ENCODE measurements around the gene CAPN5.

CAPN5 gene

GRCh38 chr11:77144857-77145428, 78.2 kb downstream of the CAPN5 start:
- in situ Hi-C loops (cut with MboI; ENCODE audit: low pct_unique_long_range_greater_than_20kb, low sequenced_read_pairs, unreplicated experiment), result no loop called here
- no peak for DNase-seq (ENCODE audit: low spot score)
- TF ChIP-seq CTCF (IDR thresholded peaks at IDR 0.05; ENCODE audit: extremely low read depth, insufficient read depth, missing control alignments), result no peak

DNA sequence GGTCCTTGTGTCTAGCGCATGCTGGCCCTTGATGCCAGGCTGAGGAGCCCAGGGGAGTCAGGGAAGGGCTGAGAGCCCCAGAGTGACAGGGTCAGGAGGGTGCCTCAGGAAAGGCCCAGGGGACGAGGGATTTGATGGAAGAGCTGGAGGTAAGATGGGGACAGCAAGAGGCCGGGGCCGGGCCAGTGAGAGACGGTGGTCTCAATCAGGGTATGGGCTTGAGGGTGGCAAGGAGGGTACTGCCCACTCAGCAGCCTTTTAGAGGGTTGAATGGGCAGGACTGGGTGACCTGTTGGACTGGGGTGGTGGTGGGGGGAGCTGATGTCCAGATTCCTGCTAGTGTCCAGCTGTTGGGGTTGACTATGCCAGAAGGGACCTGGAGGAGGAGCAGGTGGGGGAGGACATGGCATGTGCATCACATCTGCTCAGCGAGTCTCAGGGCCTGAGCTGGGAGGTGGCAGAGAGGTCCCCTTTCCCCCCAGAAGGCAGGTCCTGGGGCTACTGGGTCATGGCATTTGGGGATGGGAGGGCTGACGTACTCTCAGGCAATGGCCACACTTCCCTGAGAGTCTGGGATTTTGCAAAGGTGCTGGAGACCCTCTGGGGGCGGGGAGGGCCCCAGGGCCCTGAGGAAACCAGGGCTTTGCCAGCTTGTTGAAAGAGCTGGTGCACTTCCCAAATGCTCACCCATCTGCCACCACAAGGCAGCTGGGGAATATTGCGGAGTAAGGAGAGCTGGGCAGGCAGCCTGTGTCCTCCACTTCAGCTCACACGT, 79.7 kb downstream of the CAPN5 start:
- in situ Hi-C loops (cut with MboI; ENCODE audit: low pct_unique_long_range_greater_than_20kb, low sequenced_read_pairs, unreplicated experiment), result no loop called here
- TF ChIP-seq CTCF (IDR thresholded peaks at IDR 0.05; ENCODE audit: extremely low read depth, insufficient read depth, missing control alignments), result no peak

GRCh38 chr11:77147036-77147315, 80.2 kb downstream of the CAPN5 start:
- no peak for TF ChIP-seq CTCF (IDR thresholded peaks at IDR 0.05; ENCODE audit: extremely low read depth, insufficient read depth, missing control alignments)
- DNase-seq (ENCODE audit: low spot score), result no peak
- in situ Hi-C loops (cut with MboI; ENCODE audit: low pct_unique_long_range_greater_than_20kb, low sequenced_read_pairs, unreplicated experiment), result no loop called here

More for the DNA sequence above, 79.7 kb downstream of the CAPN5 start:
- DNase-seq (ENCODE audit: low spot score), result no peak

DNA sequence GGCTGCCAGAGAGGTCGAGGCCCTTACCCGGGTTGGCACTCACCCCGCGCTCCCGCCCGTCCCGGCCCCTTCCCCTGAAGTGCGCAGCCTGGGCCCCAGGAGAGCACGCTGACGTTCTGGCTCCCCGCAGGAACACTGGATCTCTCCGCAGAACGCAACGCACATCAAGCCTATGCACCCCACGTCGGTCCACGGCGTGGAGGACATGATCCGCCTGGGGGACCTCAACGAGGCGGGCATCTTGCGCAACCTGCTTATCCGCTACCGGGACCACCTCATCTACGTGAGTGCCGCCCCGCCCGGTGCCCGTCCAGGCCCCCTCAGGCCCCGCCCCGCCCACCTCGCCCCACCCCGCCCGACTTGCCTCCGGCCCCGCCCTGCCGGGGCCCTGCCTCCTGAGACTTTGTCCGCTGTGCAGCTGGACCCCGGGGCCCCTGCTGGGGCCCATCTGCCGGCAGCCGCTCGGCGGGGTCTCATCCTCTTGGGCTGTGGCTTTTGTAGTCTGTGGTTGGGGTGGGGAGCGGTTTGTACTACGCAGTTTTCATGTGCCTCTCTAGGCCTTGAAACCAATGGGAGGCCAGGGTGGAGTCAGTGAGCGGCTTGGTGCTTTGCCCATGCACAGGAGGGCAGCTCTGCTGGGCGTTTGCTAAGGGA, 81.0 kb downstream of the CAPN5 start:
- no peak for DNase-seq (ENCODE audit: low spot score)
- TF ChIP-seq CTCF (IDR thresholded peaks at IDR 0.05; ENCODE audit: extremely low read depth, insufficient read depth, missing control alignments), result no peak
- in situ Hi-C loops (cut with MboI; ENCODE audit: low pct_unique_long_range_greater_than_20kb, low sequenced_read_pairs, unreplicated experiment), result no loop called here

DNA sequence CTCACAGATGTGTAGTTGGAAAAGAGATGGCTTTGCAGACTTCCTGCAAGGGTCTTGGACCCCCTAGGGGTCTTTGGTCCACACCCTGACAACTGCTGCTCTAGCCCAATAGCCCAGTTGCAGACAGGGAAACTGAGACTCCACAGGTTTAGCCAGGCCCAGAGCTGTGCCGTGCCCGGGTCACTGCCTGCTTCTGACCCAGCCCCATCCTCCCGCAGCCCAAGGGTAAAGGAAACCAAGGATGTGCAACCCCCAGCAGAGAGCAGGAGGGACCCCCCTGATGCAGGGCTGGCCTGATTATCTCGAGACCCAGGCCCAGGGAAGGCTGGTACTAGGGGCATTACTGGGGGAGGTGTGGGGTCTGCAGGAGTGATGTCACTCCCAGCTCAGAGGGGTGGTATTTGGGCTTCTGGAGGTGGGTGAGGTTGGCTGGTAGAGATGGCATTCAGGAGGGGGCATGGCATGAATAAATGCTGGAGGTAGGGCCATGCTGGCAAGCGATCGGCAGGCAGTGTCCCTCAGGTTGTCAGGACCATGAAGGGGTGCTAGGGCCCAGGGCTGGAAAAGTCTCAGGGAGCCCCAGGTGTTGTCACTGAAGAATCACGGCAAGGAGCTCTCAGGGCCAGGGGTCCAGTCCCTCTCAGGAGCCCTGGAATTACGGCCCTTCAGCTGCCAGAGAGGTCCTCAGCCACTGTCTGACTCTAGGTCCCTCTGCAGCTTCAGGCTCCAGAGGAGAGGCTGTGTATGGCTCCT, 82.4 kb downstream of the CAPN5 start:
- in situ Hi-C loops (cut with MboI; ENCODE audit: low pct_unique_long_range_greater_than_20kb, low sequenced_read_pairs, unreplicated experiment), result no loop called here

More for the DNA sequence above, 82.4 kb downstream of the CAPN5 start:
- no peak for DNase-seq (ENCODE audit: low spot score)
- no peak for TF ChIP-seq CTCF (IDR thresholded peaks at IDR 0.05; ENCODE audit: extremely low read depth, insufficient read depth, missing control alignments)
